Cardiac muscle cell (in vitro differentiated cells and primary cell): ENCODE measurements around the gene EGFL7. TPM values are rescaled to one million over a fixed set of nuclear protein-coding genes. Genes with fewer than 3 reads are reported as not detected.

Experiments
- DNase-seq, 2 donors: peaks; one replicate each; pipeline versions ENCODE4 v3.0.0 to v3.0.0-alpha.2; 2010 to 2017; ENCODE audit warnings: low read depth in 1 of 2, low spot score in 1 of 2
- H3K27ac ChIP-seq: fragments of 200-600 bp; sonication (generic); 2 replicates; pipeline ENCODE4 v1.5.1; 2016
- H3K27me3 ChIP-seq: fragments of 200-600 bp; sonication (generic); 2 replicates; pipeline ENCODE4 v1.6.0; 2016; ENCODE audit warnings: control low read depth
- H3K36me3 ChIP-seq: fragments of 200-600 bp; sonication (generic); 2 replicates; pipeline ENCODE4 v1.5.1; 2016; ENCODE audit warnings: control low read depth
- H3K4me1 ChIP-seq: fragments of 200-600 bp; sonication (generic); 2 replicates; pipeline ENCODE4 v1.8.1; 2017; ENCODE audit warnings: low read depth, mild to moderate bottlenecking, mixed run types
- H3K4me3 ChIP-seq: fragments of 200-600 bp; sonication (generic); 2 replicates; pipeline ENCODE4 v1.5.1; 2016; ENCODE audit warnings: mild to moderate bottlenecking
- H3K9me3 ChIP-seq: fragments of 200-600 bp; sonication (generic); 2 replicates; pipeline ENCODE4 v1.5.1; 2017; ENCODE audit warnings: low read depth, mild to moderate bottlenecking, control low read depth
- polyA plus RNA-seq: library from polyadenylated mRNA; unstranded; fragments of >200 nt; fragmentation: Nextera tagmentation; extraction: Ambion mirVana; gene quantifications from 2 replicates; pipeline ENCODE4 v1.2.1, GENCODE V29; 2016
- total RNA-seq: library from RNA; depleted of rRNA; stranded (reverse); fragments of >200 nt; gene quantifications from 2 replicates; pipeline ENCODE4 v1.2.3, GENCODE V29; 2016
- TF ChIP-seq, protein P1 (sequence below): IDR thresholded peaks from 2 replicates; pipeline ENCODE4 v1.5.1; 2012; ENCODE audit warnings: low read depth, mild to moderate bottlenecking, low read length

Gene EGFL7
- total RNA-seq (64.1 and 82.9 TPM in 2 replicates), polyA plus RNA-seq (50.9 and 90.0 TPM in 2 replicates)

GRCh38 chr9:136662656-136663581 is at the start of gene EGFL7:
Gene EGFL7, plus strand, starts transcription at chr9:136662916. Its CDS starts 5,367 bp downstream, at chr9:136668283.
- no peak within 1 kb of the TSS for H3K4me3 ChIP-seq

DNA sequence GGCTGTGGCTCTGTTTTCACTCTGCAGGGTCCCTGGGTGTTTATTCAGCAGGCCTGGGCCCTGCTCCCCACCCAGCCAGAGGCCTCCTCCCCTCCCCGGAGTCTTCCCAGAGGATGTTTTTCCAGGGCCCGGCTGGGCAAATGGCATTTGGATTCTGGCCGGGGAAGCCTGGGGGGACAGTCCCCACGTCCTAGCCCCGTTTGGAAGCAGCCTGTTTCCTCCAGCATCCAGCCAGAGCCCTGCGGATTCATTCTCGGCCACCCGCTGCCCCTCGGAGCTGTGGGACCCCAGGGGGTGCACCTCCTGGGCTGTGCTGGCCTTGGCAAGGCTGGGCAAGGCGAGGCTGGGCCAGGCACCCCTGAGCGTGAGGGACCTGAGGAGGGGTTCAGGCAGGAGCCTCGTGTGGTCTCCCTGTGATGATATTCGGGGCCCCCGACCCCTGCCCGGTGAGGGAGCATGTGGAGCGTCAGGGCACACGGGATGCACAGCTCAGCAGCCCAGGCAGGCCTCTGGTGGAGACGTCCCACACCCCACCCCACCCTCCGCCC is 48.8 kb upstream of the EGFL7 start:
- DNase-seq: no peak
- Histone ChIP-seq H3K27ac (no peak overlapping the region), H3K36me3 (no peaks in the 10 kb centered on the region), H3K4me3 (no peak overlapping the region), H3K9me3 (no peaks in the 10 kb centered on the region), H3K4me1 (no peaks in the 10 kb centered on the region), H3K27me3 (no peaks in the 10 kb centered on the region)
- TF ChIP-seq, protein P1, sequence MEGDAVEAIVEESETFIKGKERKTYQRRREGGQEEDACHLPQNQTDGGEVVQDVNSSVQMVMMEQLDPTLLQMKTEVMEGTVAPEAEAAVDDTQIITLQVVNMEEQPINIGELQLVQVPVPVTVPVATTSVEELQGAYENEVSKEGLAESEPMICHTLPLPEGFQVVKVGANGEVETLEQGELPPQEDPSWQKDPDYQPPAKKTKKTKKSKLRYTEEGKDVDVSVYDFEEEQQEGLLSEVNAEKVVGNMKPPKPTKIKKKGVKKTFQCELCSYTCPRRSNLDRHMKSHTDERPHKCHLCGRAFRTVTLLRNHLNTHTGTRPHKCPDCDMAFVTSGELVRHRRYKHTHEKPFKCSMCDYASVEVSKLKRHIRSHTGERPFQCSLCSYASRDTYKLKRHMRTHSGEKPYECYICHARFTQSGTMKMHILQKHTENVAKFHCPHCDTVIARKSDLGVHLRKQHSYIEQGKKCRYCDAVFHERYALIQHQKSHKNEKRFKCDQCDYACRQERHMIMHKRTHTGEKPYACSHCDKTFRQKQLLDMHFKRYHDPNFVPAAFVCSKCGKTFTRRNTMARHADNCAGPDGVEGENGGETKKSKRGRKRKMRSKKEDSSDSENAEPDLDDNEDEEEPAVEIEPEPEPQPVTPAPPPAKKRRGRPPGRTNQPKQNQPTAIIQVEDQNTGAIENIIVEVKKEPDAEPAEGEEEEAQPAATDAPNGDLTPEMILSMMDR: no peak

More at GRCh38 chr9:136662656-136663581, at the start of gene EGFL7:
- Histone ChIP-seq H3K36me3 (no peaks in the 10 kb centered on the region), H3K9me3 (no peaks in the 10 kb centered on the region), H3K27ac (no peak within 1 kb of the TSS), H3K27me3 (no peaks in the 10 kb centered on the region), H3K4me1 (peaks cover 12% of the 10 kb centered on the region)
- DNase-seq: peak in 1 of 2 donors; percentile 52
- TF ChIP-seq, protein P1: no peak

- TF ChIP-seq, protein P1: no peak
- no peaks in the 10 kb centered on the region for H3K4me1 ChIP-seq
- peak in 1 of 2 donors; percentile 92 for DNase-seq
- H3K36me3 ChIP-seq: no peaks in the 10 kb centered on the region
- no peak overlapping the region for H3K27ac ChIP-seq
- H3K27me3 ChIP-seq: no peaks in the 10 kb centered on the region
- no peak overlapping the region for H3K4me3 ChIP-seq
- H3K9me3 ChIP-seq: no peaks in the 10 kb centered on the region
Measured at GRCh38 chr9:136614372-136614922, 48.3 kb upstream of the EGFL7 start.

DNA sequence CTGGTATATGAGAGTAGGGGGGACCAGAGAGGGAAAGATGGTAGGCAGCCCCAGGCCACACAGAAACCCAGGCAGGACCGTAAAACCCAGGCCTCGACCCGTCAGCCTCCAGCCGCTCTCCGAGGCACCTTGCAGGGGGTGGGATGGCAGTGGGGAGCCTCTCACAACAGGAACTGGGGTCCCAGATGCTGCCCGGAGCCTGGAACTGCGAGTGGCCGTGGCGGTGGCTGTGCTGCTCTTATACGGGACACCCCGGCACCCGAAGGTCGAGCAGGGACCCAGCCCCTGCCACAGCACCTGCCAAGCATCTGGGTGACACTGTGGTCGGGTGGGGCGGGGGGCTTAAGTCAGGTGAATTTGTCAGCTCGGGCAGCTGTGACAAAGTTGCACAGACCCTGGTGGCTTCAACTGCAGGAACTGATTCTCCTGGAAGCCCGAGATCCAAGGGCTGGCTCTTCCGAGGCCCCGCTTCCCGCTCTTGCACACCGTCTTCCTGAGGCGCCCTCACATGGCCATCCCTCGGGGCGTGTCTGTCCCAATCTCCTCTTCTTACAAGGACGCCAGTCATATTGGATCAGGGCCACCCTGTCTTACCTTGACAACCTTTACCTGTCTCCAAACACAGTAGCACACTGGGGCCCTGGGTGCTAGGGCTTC is 47.6 kb upstream of the EGFL7 start:
- TF ChIP-seq, protein P1: no peak
- DNase-seq: peak in 1 of 2 donors; percentile 41

GRCh38 chr9:136615631-136616306 is 46.9 kb upstream of the EGFL7 start:
- Histone ChIP-seq H3K27me3 (no peaks in the 10 kb centered on the region), H3K4me1 (peaks cover 9% of the 10 kb centered on the region), H3K9me3 (no peaks in the 10 kb centered on the region), H3K36me3 (no peaks in the 10 kb centered on the region), H3K27ac (no peak overlapping the region), H3K4me3 (no peak overlapping the region)
- TF ChIP-seq, protein P1: no peak
- no peak for DNase-seq

More for the DNA sequence above, 47.6 kb upstream of the EGFL7 start:
- Histone ChIP-seq H3K4me3 (no peak overlapping the region), H3K4me1 (peaks cover 3% of the 10 kb centered on the region), H3K27ac (no peak overlapping the region), H3K27me3 (no peaks in the 10 kb centered on the region), H3K36me3 (no peaks in the 10 kb centered on the region), H3K9me3 (no peaks in the 10 kb centered on the region)
